ENCODE data around the gene OLFM4.
"Not testable (repeated sequence)": the region's sequence is repeated elsewhere in the genome, so short reads cannot be mapped to it uniquely, and the experiment has no call there.

Gene OLFM4

GRCh38 chr13:52997951-52998876, 30.4 kb upstream of the OLFM4 start:
- Histone ChIP-seq H3K9me3 (ENCODE audit: control insufficient read depth in 1 of 2, low read length in 2 of 2) (no peaks in the 10 kb centered on the region), H3K27ac (ENCODE audit: low read length) (no peak overlapping the region), H3K27me3 (ENCODE audit: low read depth, low read length) (no peaks in the 10 kb centered on the region), H3K4me1 (ENCODE audit: control insufficient read depth in 1 of 2, insufficient read depth in 2 of 2, low read length in 2 of 2) (no peaks in the 10 kb centered on the region), H3K4me3 (ENCODE audit: low read depth in 1 of 2, low read length in 2 of 2) (no peak overlapping the region), H3K36me3 (ENCODE audit: control insufficient read depth in 1 of 2, insufficient read depth in 2 of 2, low read length in 2 of 2) (no peaks in the 10 kb centered on the region)

GRCh38 chr13:52999093-52999696, 29.4 kb upstream of the OLFM4 start:
- no peaks in the 10 kb centered on the region for H3K4me1 ChIP-seq (ENCODE audit: control insufficient read depth in 1 of 2, insufficient read depth in 2 of 2, low read length in 2 of 2)
- no peak overlapping the region for H3K27ac ChIP-seq (ENCODE audit: low read length)

DNA sequence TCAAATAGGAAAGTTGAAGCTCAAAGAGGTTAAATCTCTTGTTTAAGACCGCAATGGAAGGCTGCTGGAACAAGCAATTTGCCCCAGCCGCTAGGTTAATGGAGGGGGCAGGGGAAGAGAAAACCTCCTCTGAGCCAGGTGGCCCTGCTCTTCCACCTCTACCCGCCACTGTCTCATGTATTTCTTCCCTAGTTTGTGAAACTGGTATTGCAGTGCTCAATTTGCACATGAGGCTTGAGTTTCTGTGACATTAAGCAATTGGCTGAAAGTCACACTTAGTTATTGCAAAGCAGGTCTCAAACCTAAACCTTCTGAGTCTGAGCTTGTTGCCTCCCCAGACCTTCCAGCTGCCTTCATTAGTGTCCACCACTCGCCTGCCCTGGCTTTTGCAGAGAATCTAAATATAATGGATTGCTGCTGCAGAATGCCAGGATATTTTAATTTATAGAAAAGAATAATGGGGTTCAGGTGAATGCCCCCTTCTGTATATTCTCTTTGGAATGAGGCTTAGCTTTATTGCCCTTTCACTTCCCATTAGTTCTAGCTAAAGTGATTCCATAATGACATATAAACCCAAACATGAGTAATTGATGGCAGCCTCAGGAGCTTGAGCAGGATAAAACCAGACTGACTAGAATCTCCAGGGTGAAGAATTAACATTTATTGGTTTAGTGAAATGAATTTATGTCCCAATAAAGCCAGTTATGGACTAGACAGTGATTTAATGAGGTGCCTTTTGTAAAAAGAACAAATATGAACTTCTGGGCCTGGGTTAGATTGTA, 27.0 kb upstream of the OLFM4 start:
- no peaks in the 10 kb centered on the region for H3K36me3 ChIP-seq (ENCODE audit: control insufficient read depth in 1 of 2, insufficient read depth in 2 of 2, low read length in 2 of 2)
- no peaks in the 10 kb centered on the region for H3K4me1 ChIP-seq (ENCODE audit: control insufficient read depth in 1 of 2, insufficient read depth in 2 of 2, low read length in 2 of 2)
- H3K27ac ChIP-seq (ENCODE audit: low read length) = no peak overlapping the region
- no peak overlapping the region for H3K4me3 ChIP-seq (ENCODE audit: low read depth in 1 of 2, low read length in 2 of 2)
- no peaks in the 10 kb centered on the region for H3K9me3 ChIP-seq (ENCODE audit: control insufficient read depth in 1 of 2, low read length in 2 of 2)
- H3K27me3 ChIP-seq (ENCODE audit: low read depth, low read length) = no peaks in the 10 kb centered on the region

More at GRCh38 chr13:52999093-52999696, 29.4 kb upstream of the OLFM4 start:
- Histone ChIP-seq H3K36me3 (ENCODE audit: control insufficient read depth in 1 of 2, insufficient read depth in 2 of 2, low read length in 2 of 2) (no peaks in the 10 kb centered on the region), H3K9me3 (ENCODE audit: control insufficient read depth in 1 of 2, low read length in 2 of 2) (no peaks in the 10 kb centered on the region), H3K27me3 (ENCODE audit: low read depth, low read length) (no peaks in the 10 kb centered on the region), H3K4me3 (ENCODE audit: low read depth in 1 of 2, low read length in 2 of 2) (no peak overlapping the region)

DNA sequence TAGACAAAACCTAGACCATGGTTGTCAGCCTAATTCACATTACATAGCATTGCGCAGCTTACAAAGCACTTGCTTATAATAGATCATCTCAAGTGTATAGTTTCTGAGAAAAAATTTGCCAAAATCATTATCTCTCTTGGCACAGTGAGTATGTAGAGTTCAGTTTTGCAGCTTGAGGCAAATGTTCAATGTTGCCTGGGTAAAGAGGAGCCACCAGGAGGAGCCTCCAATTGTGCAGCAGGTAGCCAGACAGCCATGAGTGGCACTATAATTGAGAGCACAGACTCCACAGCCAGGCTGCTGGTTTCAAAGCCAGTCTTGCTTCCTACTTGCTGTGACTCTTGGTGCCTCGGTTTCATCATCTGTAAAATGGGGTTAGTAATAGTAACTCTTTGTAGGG, 24.0 kb upstream of the OLFM4 start:
- Histone ChIP-seq H3K9me3 (ENCODE audit: control insufficient read depth in 1 of 2, low read length in 2 of 2) (no peaks in the 10 kb centered on the region), H3K27me3 (ENCODE audit: low read depth, low read length) (no peaks in the 10 kb centered on the region), H3K27ac (ENCODE audit: low read length) (no peak overlapping the region), H3K4me1 (ENCODE audit: control insufficient read depth in 1 of 2, insufficient read depth in 2 of 2, low read length in 2 of 2) (no peaks in the 10 kb centered on the region), H3K36me3 (ENCODE audit: control insufficient read depth in 1 of 2, insufficient read depth in 2 of 2, low read length in 2 of 2) (no peaks in the 10 kb centered on the region), H3K4me3 (ENCODE audit: low read depth in 1 of 2, low read length in 2 of 2) (no peak overlapping the region)

DNA sequence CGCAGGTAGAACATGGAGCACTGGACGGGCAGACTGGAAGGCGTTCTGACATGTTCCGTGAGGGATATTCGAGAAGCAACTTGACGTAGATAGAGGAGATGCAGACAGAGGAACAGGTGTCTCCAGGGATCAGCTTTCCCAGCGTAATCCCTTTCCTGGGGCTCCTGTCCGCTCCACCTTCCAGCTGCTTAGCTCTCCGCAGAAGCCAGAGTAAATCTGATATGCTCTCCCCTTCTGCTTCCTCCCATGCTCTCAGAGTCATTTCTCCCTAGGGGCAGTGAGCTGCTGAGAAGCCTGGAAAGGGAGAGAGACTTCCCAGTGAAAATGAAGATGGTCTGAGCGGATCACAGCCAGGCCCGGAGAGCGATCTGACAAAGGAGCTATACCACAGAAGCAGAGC, 23.0 kb upstream of the OLFM4 start:
- no peaks in the 10 kb centered on the region for H3K27me3 ChIP-seq (ENCODE audit: low read depth, low read length)
- H3K4me3 ChIP-seq (ENCODE audit: low read depth in 1 of 2, low read length in 2 of 2) = no peak overlapping the region
- no peaks in the 10 kb centered on the region for H3K4me1 ChIP-seq (ENCODE audit: control insufficient read depth in 1 of 2, insufficient read depth in 2 of 2, low read length in 2 of 2)
- no peaks in the 10 kb centered on the region for H3K36me3 ChIP-seq (ENCODE audit: control insufficient read depth in 1 of 2, insufficient read depth in 2 of 2, low read length in 2 of 2)
- no peaks in the 10 kb centered on the region for H3K9me3 ChIP-seq (ENCODE audit: control insufficient read depth in 1 of 2, low read length in 2 of 2)
- H3K27ac ChIP-seq (ENCODE audit: low read length) = no peak overlapping the region

GRCh38 chr13:53007872-53008271, 20.7 kb upstream of the OLFM4 start:
- no peak overlapping the region for H3K27ac ChIP-seq (ENCODE audit: low read length)
- no peaks in the 10 kb centered on the region for H3K9me3 ChIP-seq (ENCODE audit: control insufficient read depth in 1 of 2, low read length in 2 of 2)
- no peaks in the 10 kb centered on the region for H3K36me3 ChIP-seq (ENCODE audit: control insufficient read depth in 1 of 2, insufficient read depth in 2 of 2, low read length in 2 of 2)
- no peaks in the 10 kb centered on the region for H3K4me1 ChIP-seq (ENCODE audit: control insufficient read depth in 1 of 2, insufficient read depth in 2 of 2, low read length in 2 of 2)
- H3K4me3 ChIP-seq (ENCODE audit: low read depth in 1 of 2, low read length in 2 of 2) = no peak overlapping the region
- no peaks in the 10 kb centered on the region for H3K27me3 ChIP-seq (ENCODE audit: low read depth, low read length)

GRCh38 chr13:53010374-53011105, 18.1 kb upstream of the OLFM4 start:
- no peaks in the 10 kb centered on the region for H3K27me3 ChIP-seq (ENCODE audit: low read depth, low read length)
- H3K4me1 ChIP-seq (ENCODE audit: control insufficient read depth in 1 of 2, insufficient read depth in 2 of 2, low read length in 2 of 2) = no peaks in the 10 kb centered on the region
- no peak overlapping the region for H3K27ac ChIP-seq (ENCODE audit: low read length)
- no peak overlapping the region for H3K4me3 ChIP-seq (ENCODE audit: low read depth in 1 of 2, low read length in 2 of 2)
- no peaks in the 10 kb centered on the region for H3K36me3 ChIP-seq (ENCODE audit: control insufficient read depth in 1 of 2, insufficient read depth in 2 of 2, low read length in 2 of 2)
- no peaks in the 10 kb centered on the region for H3K9me3 ChIP-seq (ENCODE audit: control insufficient read depth in 1 of 2, low read length in 2 of 2)

DNA sequence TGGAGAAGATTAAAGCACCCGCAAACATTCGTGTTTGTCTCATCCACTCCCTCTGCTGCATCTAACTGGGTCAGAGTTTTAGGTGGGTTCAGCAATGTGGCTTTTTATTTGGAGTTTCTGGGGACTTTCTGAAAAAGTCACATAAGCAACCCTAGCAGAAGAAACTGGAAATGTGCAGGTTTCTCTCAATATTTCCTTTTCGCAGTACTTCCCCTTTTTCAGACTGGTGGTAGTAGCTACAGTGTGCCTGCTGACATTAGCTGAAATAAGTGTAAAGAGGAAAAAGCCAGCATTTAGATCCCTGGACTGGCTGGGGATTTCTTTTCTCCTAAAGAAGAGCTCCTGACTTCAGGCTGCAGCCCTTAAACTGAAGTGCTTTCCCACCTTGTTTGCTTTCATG, 15.9 kb upstream of the OLFM4 start:
- Histone ChIP-seq H3K4me3 (ENCODE audit: low read depth in 1 of 2, low read length in 2 of 2) (no peak overlapping the region), H3K27me3 (ENCODE audit: low read depth, low read length) (no peaks in the 10 kb centered on the region), H3K4me1 (ENCODE audit: control insufficient read depth in 1 of 2, insufficient read depth in 2 of 2, low read length in 2 of 2) (no peaks in the 10 kb centered on the region), H3K9me3 (ENCODE audit: control insufficient read depth in 1 of 2, low read length in 2 of 2) (no peaks in the 10 kb centered on the region), H3K27ac (ENCODE audit: low read length) (no peak overlapping the region), H3K36me3 (ENCODE audit: control insufficient read depth in 1 of 2, insufficient read depth in 2 of 2, low read length in 2 of 2) (no peaks in the 10 kb centered on the region)

DNA sequence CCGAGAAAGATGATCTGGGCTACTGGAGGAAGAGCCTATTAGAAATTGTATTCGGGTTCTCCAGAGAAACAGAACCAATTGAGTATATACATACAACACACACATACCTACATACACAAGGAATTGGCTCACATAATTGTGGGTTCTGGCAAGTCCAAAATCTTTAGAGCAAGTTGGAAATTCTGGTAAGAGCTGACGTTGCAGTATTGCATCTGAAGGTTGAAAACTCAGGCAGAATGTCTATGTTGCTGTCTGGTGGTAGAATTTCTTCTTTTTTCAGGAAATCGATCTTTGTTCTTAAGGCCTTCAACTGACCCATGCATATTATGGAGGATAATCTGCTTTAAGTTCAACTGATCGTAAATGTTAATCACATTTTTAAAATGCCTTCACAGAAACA, 15.5 kb upstream of the OLFM4 start:
- Histone ChIP-seq H3K36me3 (ENCODE audit: control insufficient read depth in 1 of 2, insufficient read depth in 2 of 2, low read length in 2 of 2) (no peaks in the 10 kb centered on the region), H3K27ac (ENCODE audit: low read length) (no peak overlapping the region), H3K9me3 (ENCODE audit: control insufficient read depth in 1 of 2, low read length in 2 of 2) (no peaks in the 10 kb centered on the region), H3K4me1 (ENCODE audit: control insufficient read depth in 1 of 2, insufficient read depth in 2 of 2, low read length in 2 of 2) (no peaks in the 10 kb centered on the region), H3K27me3 (ENCODE audit: low read depth, low read length) (no peaks in the 10 kb centered on the region), H3K4me3 (ENCODE audit: low read depth in 1 of 2, low read length in 2 of 2) (no peak overlapping the region)

DNA sequence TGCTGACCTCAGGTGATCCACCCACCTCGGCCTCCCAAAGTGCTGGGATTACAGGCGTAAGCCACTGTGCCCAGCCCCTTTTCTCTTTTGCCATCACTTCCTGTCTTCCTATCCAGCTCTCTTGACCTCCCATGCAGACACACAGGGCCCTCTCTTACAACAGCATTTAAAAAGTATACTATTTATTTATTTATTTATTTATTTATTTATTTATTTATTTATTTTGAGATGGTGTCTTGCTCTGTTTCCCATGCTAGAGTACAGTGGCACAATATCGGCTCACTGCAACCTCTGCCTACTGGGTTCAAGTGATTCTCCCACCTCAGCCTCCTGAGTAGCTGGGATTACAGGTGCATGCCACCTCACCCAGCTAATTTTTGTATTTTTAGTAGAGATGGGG, 14.6 kb upstream of the OLFM4 start:
- H3K4me1 ChIP-seq (ENCODE audit: control insufficient read depth in 1 of 2, insufficient read depth in 2 of 2, low read length in 2 of 2); H3K36me3 ChIP-seq (ENCODE audit: control insufficient read depth in 1 of 2, insufficient read depth in 2 of 2, low read length in 2 of 2); H3K9me3 ChIP-seq (ENCODE audit: control insufficient read depth in 1 of 2, low read length in 2 of 2); H3K27ac ChIP-seq (ENCODE audit: low read length); H3K4me3 ChIP-seq (ENCODE audit: low read depth in 1 of 2, low read length in 2 of 2); H3K27me3 ChIP-seq (ENCODE audit: low read depth, low read length): not testable (repeated sequence)

All from muscle layer of duodenum (tissue), 2 donors.